WERI-Rb-1 (cell line): ENCODE measurements around the gene ZYG11A.
"Not testable (repeated sequence)": the region's sequence is repeated elsewhere in the genome, so short reads cannot be mapped to it uniquely, and the experiment has no call there.

ENCODE experiments used
- DNase-seq: peaks from one replicate; pipeline ENCODE4 v3.0.0-alpha.2; 2020
- H3K27ac ChIP-seq: fragments of 250-450 bp; sonication (Bioruptor Pico); 2 replicates; pipeline ENCODE4 v1.5.1; 2020; ENCODE audit warnings: mild to moderate bottlenecking, moderate library complexity
- H3K27me3 ChIP-seq: fragments of 250-450 bp; sonication (Bioruptor Pico); 2 replicates; pipeline ENCODE4 v1.5.1; 2021; ENCODE audit warnings: mild to moderate bottlenecking, low read depth, moderate library complexity; ENCODE audit not compliant: insufficient read depth, severe bottlenecking
- H3K36me3 ChIP-seq: fragments of 250-450 bp; sonication (Bioruptor Pico); 2 replicates; pipeline ENCODE4 v1.5.1; 2020; ENCODE audit warnings: mild to moderate bottlenecking, moderate library complexity
- H3K4me3 ChIP-seq: 2 replicates; pipeline ENCODE4 v1.5.1; 2011; ENCODE audit warnings: low read depth, mild to moderate bottlenecking, control low read depth, low read length
- H3K9me3 ChIP-seq: fragments of 250-450 bp; sonication (Bioruptor Pico); 2 replicates; pipeline ENCODE4 v1.5.1; 2021; ENCODE audit warnings: mild to moderate bottlenecking, moderate library complexity; ENCODE audit not compliant: severe bottlenecking
- CTCF ChIP-seq: IDR thresholded peaks from 2 replicates; pipeline ENCODE4 v1.5.1; 2011; ENCODE audit warnings: low read depth, mild to moderate bottlenecking, control low read depth, inconsistent platforms, low read length

The ZYG11A gene

GRCh38 chr1:52842643-52843310 lies at the start of gene ZYG11A:
Gene ZYG11A, plus strand, starts transcription at chr1:52842760. Its CDS starts 124 bp downstream, at chr1:52842884.
- H3K9me3 ChIP-seq: no peaks in the 10 kb centered on the region
- no peak for TF ChIP-seq CTCF
- H3K4me3 ChIP-seq: no peak within 1 kb of the TSS
- DNase-seq: no peak
- H3K36me3 ChIP-seq: no peaks in the 10 kb centered on the region
- no peak within 1 kb of the TSS for H3K27ac ChIP-seq
- no peaks in the 10 kb centered on the region for H3K27me3 ChIP-seq

GRCh38 chr1:52793717-52794116 lies 48.8 kb upstream of the ZYG11A start:
- H3K27ac ChIP-seq, H3K9me3 ChIP-seq, H3K4me3 ChIP-seq, DNase-seq, H3K27me3 ChIP-seq: not testable (repeated sequence)
- H3K36me3 ChIP-seq: peaks cover 31% of the 10 kb centered on the region

GRCh38 chr1:52795464-52795863 lies 47.1 kb upstream of the ZYG11A start:
- no peak for TF ChIP-seq CTCF
- H3K36me3 ChIP-seq: peaks cover 27% of the 10 kb centered on the region

GRCh38 chr1:52798331-52798730 lies 44.2 kb upstream of the ZYG11A start:
- Histone ChIP-seq H3K27me3 (no peaks in the 10 kb centered on the region), H3K27ac (no peak overlapping the region), H3K36me3 (peaks cover 21% of the 10 kb centered on the region), H3K4me3 (no peak overlapping the region), H3K9me3 (no peaks in the 10 kb centered on the region)
- no peak for DNase-seq
- no peak for TF ChIP-seq CTCF

More at GRCh38 chr1:52795464-52795863, 47.1 kb upstream of the ZYG11A start:
- H3K27ac ChIP-seq: no peak overlapping the region
- no peaks in the 10 kb centered on the region for H3K27me3 ChIP-seq
- DNase-seq: no peak
- H3K4me3 ChIP-seq: no peak overlapping the region
- H3K9me3 ChIP-seq: no peaks in the 10 kb centered on the region

GRCh38 chr1:52801011-52801410 lies 41.5 kb upstream of the ZYG11A start:
- Histone ChIP-seq H3K4me3 (no peak overlapping the region), H3K27me3 (no peaks in the 10 kb centered on the region), H3K36me3 (peaks cover 27% of the 10 kb centered on the region), H3K9me3 (no peaks in the 10 kb centered on the region), H3K27ac (no peak overlapping the region)
- TF ChIP-seq CTCF: no peak
- DNase-seq: no peak

- not testable (repeated sequence) for H3K4me3 ChIP-seq, H3K9me3 ChIP-seq, H3K27me3 ChIP-seq, H3K27ac ChIP-seq
- peak; percentile 10 for DNase-seq
- peaks cover 13% of the 10 kb centered on the region for H3K36me3 ChIP-seq
Measured at GRCh38 chr1:52804083-52804482, 38.5 kb upstream of the ZYG11A start.

- H3K36me3 ChIP-seq: peaks cover 24% of the 10 kb centered on the region
- H3K4me3 ChIP-seq: no peak overlapping the region
- no peak overlapping the region for H3K27ac ChIP-seq
- no peak for TF ChIP-seq CTCF
- no peaks in the 10 kb centered on the region for H3K9me3 ChIP-seq
- H3K27me3 ChIP-seq: no peaks in the 10 kb centered on the region
- DNase-seq: no peak
Measured at GRCh38 chr1:52814465-52814864, 28.1 kb upstream of the ZYG11A start.

- H3K27me3 ChIP-seq, DNase-seq, H3K4me3 ChIP-seq, H3K9me3 ChIP-seq, H3K27ac ChIP-seq: not testable (repeated sequence)
- H3K36me3 ChIP-seq: peaks cover 15% of the 10 kb centered on the region
Measured at GRCh38 chr1:52820830-52821229, 21.7 kb upstream of the ZYG11A start.
